ENCODE data around the gene CD3G.

CD3G gene

DNA sequence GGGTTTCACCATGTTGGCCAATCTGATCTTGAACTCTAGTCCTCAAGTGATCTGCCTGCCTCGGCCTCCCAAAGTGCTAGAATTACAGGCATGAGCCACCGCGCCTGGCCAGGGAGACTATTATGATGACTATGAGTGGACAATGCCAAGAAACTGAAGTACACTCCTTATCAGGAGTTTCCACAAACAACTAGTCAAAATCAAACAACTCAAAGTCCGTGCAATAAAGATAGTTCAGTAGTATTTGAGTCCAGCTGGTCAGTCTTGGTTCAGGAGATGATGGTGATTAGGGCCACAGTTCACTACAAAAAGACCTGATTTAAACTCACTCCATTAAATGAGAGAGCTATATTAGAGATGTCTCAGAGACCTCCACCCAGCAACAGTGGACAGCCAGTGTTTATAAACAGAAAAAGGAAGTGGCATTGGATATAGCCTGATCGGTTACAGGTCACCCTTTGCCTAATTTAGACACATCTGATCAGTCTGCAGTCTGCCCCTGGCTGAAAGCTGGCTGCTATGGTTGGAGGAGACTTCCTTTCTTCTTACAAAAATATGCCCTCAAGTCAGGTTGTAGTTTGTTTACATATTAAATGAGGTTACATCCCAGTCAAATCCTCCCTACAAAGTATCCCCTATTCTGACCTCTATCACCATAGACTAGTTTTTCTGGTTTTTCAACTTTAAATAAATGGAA, 22.6 kb upstream of the CD3G start:
- no peak overlapping the region for H2AFZ ChIP-seq (ENCODE audit: low read depth, low read length)
- ATAC-seq (ENCODE audit: insufficient read depth, low read depth) (no peak), DNase-seq (no peak)
- no peaks in the 10 kb centered on the region for H3K27me3 ChIP-seq (ENCODE audit: insufficient read depth, low read length, poor library complexity)
- H4K20me1 ChIP-seq (ENCODE audit: insufficient read depth, low read length) = no peaks in the 10 kb centered on the region
- peaks cover 7% of the 10 kb centered on the region; the same call in 1 of the 2 replicates for H3K79me2 ChIP-seq (ENCODE audit: insufficient read depth, low read length)
- peak overlapping the region; percentile 5; the same call in 1 of the 2 replicates for H3K27ac ChIP-seq (ENCODE audit: low read length)
- TF ChIP-seq EZH2 (IDR thresholded peaks at IDR 0.05; ENCODE audit: borderline replicate concordance, low read depth, low read length, severe bottlenecking) (no peak), CTCF (IDR thresholded peaks at IDR 0.05; ENCODE audit: borderline replicate concordance, extremely low read depth, low read length, poor library complexity, severe bottlenecking) (no peak)
- H3K9ac ChIP-seq (ENCODE audit: low read depth, low read length) = no peak overlapping the region
- H3K4me3 ChIP-seq (ENCODE audit: low read depth in 1 of 2, low read length in 2 of 2) = no peak overlapping the region
- 0 out of 2 replicates have a peak, but pooled peaks cover 8% of the 10 kb centered on the region for H3K36me3 ChIP-seq (ENCODE audit: insufficient read depth, low read length)
- no peaks in the 10 kb centered on the region for H3K9me3 ChIP-seq (ENCODE audit: insufficient read depth, low read length, severe bottlenecking)
- no peak overlapping the region for H3K4me2 ChIP-seq (ENCODE audit: insufficient read depth, low read length)
- peaks cover 38% of the 10 kb centered on the region for H3K4me1 ChIP-seq (ENCODE audit: insufficient read depth, low read length)

- peaks cover 27% of the 10 kb centered on the region for H3K4me1 ChIP-seq (ENCODE audit: insufficient read depth, low read length)
- no peak for TF ChIP-seq EZH2 (IDR thresholded peaks at IDR 0.05; ENCODE audit: borderline replicate concordance, low read depth, low read length, severe bottlenecking)
- TF ChIP-seq CTCF (IDR thresholded peaks at IDR 0.05; ENCODE audit: borderline replicate concordance, extremely low read depth, low read length, poor library complexity, severe bottlenecking) = no peak
- H3K9me3 ChIP-seq (ENCODE audit: insufficient read depth, low read length, severe bottlenecking) = no peaks in the 10 kb centered on the region
- H3K4me2 ChIP-seq (ENCODE audit: insufficient read depth, low read length) = no peak overlapping the region
- H3K27ac ChIP-seq (ENCODE audit: low read length) = no peak overlapping the region; the same call in 1 of the 2 replicates
- 0 out of 2 replicates have a peak, but pooled peaks cover 5% of the 10 kb centered on the region for H3K79me2 ChIP-seq (ENCODE audit: insufficient read depth, low read length)
- no peak for DNase-seq
- no peak overlapping the region for H3K4me3 ChIP-seq (ENCODE audit: low read depth in 1 of 2, low read length in 2 of 2)
- no peaks in the 10 kb centered on the region for H4K20me1 ChIP-seq (ENCODE audit: insufficient read depth, low read length)
- 0 out of 2 replicates have a peak, but pooled peaks cover 4% of the 10 kb centered on the region for H3K36me3 ChIP-seq (ENCODE audit: insufficient read depth, low read length)
- H2AFZ ChIP-seq (ENCODE audit: low read depth, low read length) = no peak overlapping the region
- no peak for ATAC-seq (ENCODE audit: insufficient read depth, low read depth)
- H3K27me3 ChIP-seq (ENCODE audit: insufficient read depth, low read length, poor library complexity) = no peaks in the 10 kb centered on the region
- no peak overlapping the region for H3K9ac ChIP-seq (ENCODE audit: low read depth, low read length)
Measured at GRCh38 chr11:118322721-118323120, 21.4 kb upstream of the CD3G start.

- DNase-seq = no peak
- Histone ChIP-seq H3K36me3 (ENCODE audit: insufficient read depth, low read length) (0 out of 2 replicates have a peak, but pooled peaks cover 4% of the 10 kb centered on the region), H3K9ac (ENCODE audit: low read depth, low read length) (no peak overlapping the region), H3K27me3 (ENCODE audit: insufficient read depth, low read length, poor library complexity) (no peaks in the 10 kb centered on the region), H4K20me1 (ENCODE audit: insufficient read depth, low read length) (no peaks in the 10 kb centered on the region), H2AFZ (ENCODE audit: low read depth, low read length) (no peak overlapping the region), H3K79me2 (ENCODE audit: insufficient read depth, low read length) (no peaks in the 10 kb centered on the region), H3K9me3 (ENCODE audit: insufficient read depth, low read length, severe bottlenecking) (no peaks in the 10 kb centered on the region), H3K4me2 (ENCODE audit: insufficient read depth, low read length) (no peak overlapping the region), H3K27ac (ENCODE audit: low read length) (no peak overlapping the region), H3K4me3 (ENCODE audit: low read depth in 1 of 2, low read length in 2 of 2) (no peak overlapping the region), H3K4me1 (ENCODE audit: insufficient read depth, low read length) (peaks cover 1% of the 10 kb centered on the region; the same call in 1 of the 2 replicates)
- TF ChIP-seq CTCF (IDR thresholded peaks at IDR 0.05; ENCODE audit: borderline replicate concordance, extremely low read depth, low read length, poor library complexity, severe bottlenecking) (no peak), EZH2 (IDR thresholded peaks at IDR 0.05; ENCODE audit: borderline replicate concordance, low read depth, low read length, severe bottlenecking) (no peak)
- no peak for ATAC-seq (ENCODE audit: insufficient read depth, low read depth)
Measured at GRCh38 chr11:118325283-118325682, 18.9 kb upstream of the CD3G start.

All from DND-41 (cell line).